MCF 10A (cell line): ENCODE measurements around the gene LGR4. TPM values are rescaled to one million over a fixed set of nuclear protein-coding genes. Genes with fewer than 3 reads are reported as not detected.

Source experiments
- BruUV-seq: library from RNA; stranded (reverse); fragments of 400-500 nt; replicated peaks from 2 replicates; lab custom pipeline; 2021; lab: Mats Ljungman, UMichigan
- CTCF ChIA-PET: fragments of 300-600 bp; sonication (Branson Sonifier 250); formaldehyde crosslinking; extraction: SDS; loops from one replicate; lab custom pipeline; 2021; ENCODE audit warnings: antibody characterized with exemption, inconsistent platforms; lab: Yijun Ruan, JAX
- POLR2A ChIA-PET: fragments of 300-600, 350-650 bp; sonication (Branson Sonifier 250); formaldehyde crosslinking; extraction: SDS; loops from one replicate; lab custom pipeline; 2020; ENCODE audit warnings: antibody characterized with exemption, inconsistent platforms; lab: Yijun Ruan, JAX
- DNase-seq: peaks from one replicate; pipeline ENCODE4 v3.0.0-alpha.2; 2018; ENCODE audit not compliant: unreplicated experiment
- H3K27ac Mint-ChIP-seq: one replicate; pipeline ENCODE4 v1.8.0; 2022; ENCODE audit warnings: mild to moderate bottlenecking, low read depth, mixed read lengths; ENCODE audit not compliant: unreplicated experiment
- H3K27me3 Mint-ChIP-seq: one replicate; pipeline ENCODE4 v1.8.0; 2022; ENCODE audit warnings: mixed read lengths; ENCODE audit not compliant: insufficient read depth, unreplicated experiment
- H3K36me3 Mint-ChIP-seq: one replicate; pipeline ENCODE4 v1.8.0; 2022; ENCODE audit warnings: mild to moderate bottlenecking, moderate library complexity, mixed read lengths; ENCODE audit not compliant: insufficient read depth, unreplicated experiment
- H3K4me1 Mint-ChIP-seq: one replicate; pipeline ENCODE4 v1.8.0; 2022; ENCODE audit warnings: mixed read lengths; ENCODE audit not compliant: insufficient read depth, unreplicated experiment
- H3K4me3 Mint-ChIP-seq: one replicate; pipeline ENCODE4 v1.8.0; 2022; ENCODE audit warnings: mild to moderate bottlenecking, moderate library complexity, mixed read lengths; ENCODE audit not compliant: unreplicated experiment
- H3K9me3 Mint-ChIP-seq: one replicate; pipeline ENCODE4 v1.8.0; 2022; ENCODE audit warnings: mixed read lengths; ENCODE audit not compliant: unreplicated experiment
- CTCF ChIP-seq: fragments of 200-600 bp; IDR thresholded peaks from one replicate; pipeline ENCODE4 v1.8.0; 2022; ENCODE audit warnings: antibody characterized with exemption, mild to moderate bottlenecking; ENCODE audit not compliant: unreplicated experiment
- intact Hi-C: fragments of 100-400 bp; cut with micrococcal nuclease; formaldehyde crosslinking; loops from 2 replicates; pipeline ENCODE4 v1.14.1; 2022
- total RNA-seq: library from RNA; stranded (reverse); gene quantifications from 2 replicates; pipeline ENCODE4 v1.2.3, GENCODE V29; 2022

Gene LGR4
- total RNA-seq, 1 experiment from 2014 or later = 14.2 TPM

- ChIA-PET POLR2A (interaction anchor here (0.5 to 5.2 kb wide), 32 partner anchors 9 to 495 kb away, joined by 3 to 55 read pairs (median 5); partner anchors contain the start of gene CCDC34), CTCF (interaction anchor here (0.6 to 2.5 kb wide), 4 partner anchors 15 to 109 kb away, joined by 3 to 23 read pairs (median 5); partner anchors contain the start of gene CCDC34)
- Mint-ChIP-seq H3K27ac (peak overlapping the region; percentile 79), H3K9me3 (no peaks in the 10 kb centered on the region), H3K4me1 (peaks cover 31% of the 10 kb centered on the region), H3K4me3 (peak overlapping the region; percentile 79), H3K27me3 (no peaks in the 10 kb centered on the region), H3K36me3 (peaks cover 10% of the 10 kb centered on the region)
- TF ChIP-seq CTCF = no peak
- intact Hi-C loops = loop anchor here (1.0 to 5.0 kb wide), 3 partner anchors 87 to 174 kb away; partner anchors contain the start of gene CCDC34
- DNase-seq = peak; percentile 46
- no TSS peak for BruUV-seq
Observed at GRCh38 chr11:27471589-27472397, 797 bp downstream of the LGR4 start.

- H3K36me3 Mint-ChIP-seq = peaks cover 10% of the 10 kb centered on the region
- peaks cover 37% of the 10 kb centered on the region for H3K4me1 Mint-ChIP-seq
- TSS peak; percentile 3 for BruUV-seq
- H3K4me3 Mint-ChIP-seq = peak overlapping the region; percentile 74
- DNase-seq = peak; percentile 52
- CTCF ChIA-PET = interaction anchor here (0.5 to 0.8 kb wide), 2 partner anchors 182 to 288 kb away, joined by 3 read pairs; no protein-coding TSS in a partner anchor
- H3K27ac Mint-ChIP-seq = peak overlapping the region; percentile 79
- POLR2A ChIA-PET = interaction anchor here (0.5 to 5.2 kb wide), 15 partner anchors 8 to 264 kb away, joined by 3 to 55 read pairs (median 3); partner anchors contain the start of gene CCDC34
- intact Hi-C loops = loop anchor here (2.0 to 5.0 kb wide), 2 partner anchors 86 to 174 kb away; no protein-coding TSS in a partner anchor
- H3K9me3 Mint-ChIP-seq = no peaks in the 10 kb centered on the region
- no peaks in the 10 kb centered on the region for H3K27me3 Mint-ChIP-seq
- no peak for TF ChIP-seq CTCF
Observed at GRCh38 chr11:27470826-27471588, 1.6 kb downstream of the LGR4 start.

GRCh38 chr11:27470166-27470565 lies 2.4 kb downstream of the LGR4 start:
- Mint-ChIP-seq H3K27me3 (no peaks in the 10 kb centered on the region), H3K36me3 (peaks cover 10% of the 10 kb centered on the region), H3K9me3 (no peaks in the 10 kb centered on the region), H3K4me1 (peaks cover 45% of the 10 kb centered on the region), H3K27ac (peak overlapping the region; percentile 79), H3K4me3 (peak overlapping the region; percentile 74)
- intact Hi-C loops = loop anchor here (2.0 to 5.0 kb wide), 2 partner anchors 85 to 173 kb away; no protein-coding TSS in a partner anchor
- no TSS peak for BruUV-seq
- POLR2A ChIA-PET = interaction anchor here (0.7 to 5.2 kb wide), 8 partner anchors 14 to 113 kb away, joined by 3 to 55 read pairs (median 4); no protein-coding TSS in a partner anchor
- TF ChIP-seq CTCF = no peak
- DNase-seq = no peak
- CTCF ChIA-PET = interaction anchor here (0.8 to 0.9 kb wide), 2 partner anchors 21 to 285 kb away, joined by 3 to 4 read pairs; no protein-coding TSS in a partner anchor
